ENCODE data around the gene ARHGAP15. TPM values are rescaled to one million over a fixed set of nuclear protein-coding genes. Genes with fewer than 3 reads are reported as not detected.
A peak's percentile ranks its signal among the peaks of the same experiment; 100 is the strongest.

ARHGAP15 gene
- total RNA-seq, 8 experiments from 2014 or later: 0.29 to 1.3 (median 0.51) TPM; not detected in 2

GRCh38 chr2:143550500-143550899, 421.3 kb downstream of the ARHGAP15 start:
- ATAC-seq (replicated peaks in 6 of 8): no peak
- in situ Hi-C loops (cut with MboI; ENCODE audit: low pct_unique_long_range_greater_than_20kb in 2 of 9, low sequenced_read_pairs in 9 of 9, unreplicated experiment in 9 of 9): no loop called here
- 58 to 100% (median 74%) methylated on average over 1 to 2 of the region's 2 CpGs for WGBS, 10 experiments
- Histone ChIP-seq H3K4me3 (no peak overlapping the region), H3K4me1 (replicated peaks in 1 of 2) (peaks cover 0 to 2% of the 10 kb centered on the region in 2 donors), H3K27ac (no peak overlapping the region)

- in situ Hi-C loops (cut with MboI; ENCODE audit: low pct_unique_long_range_greater_than_20kb in 2 of 9, low sequenced_read_pairs in 9 of 9, unreplicated experiment in 9 of 9): no loop called here
- Histone ChIP-seq H3K4me1 (replicated peaks in 1 of 2) (no peaks in the 10 kb centered on the region), H3K27ac (no peak overlapping the region), H3K4me3 (no peak overlapping the region)
- no peak for ATAC-seq (replicated peaks in 6 of 8)
- WGBS, 10 experiments: 38 to 89% (median 80%) methylated on average over 1 to 9 of the region's 9 CpGs; no CpG with 5 or more reads in 1 of the 10 experiments
These were observed 422.9 kb downstream of the ARHGAP15 start for GRCh38 chr2:143551971-143552650.

- Histone ChIP-seq H3K4me3 (no peak overlapping the region), H3K4me1 (replicated peaks in 1 of 2) (no peaks in the 10 kb centered on the region), H3K27ac (no peak overlapping the region)
- in situ Hi-C loops (cut with MboI; ENCODE audit: low pct_unique_long_range_greater_than_20kb in 2 of 9, low sequenced_read_pairs in 9 of 9, unreplicated experiment in 9 of 9): no loop called here
- WGBS, 10 experiments: 80 to 100% (median 93%) methylated on average over 1 to 3 of the region's 3 CpGs
- ATAC-seq (replicated peaks in 6 of 8): no peak
These were observed 424.0 kb downstream of the ARHGAP15 start for GRCh38 chr2:143553261-143553660.

GRCh38 chr2:143558665-143559064, 429.4 kb downstream of the ARHGAP15 start:
- in situ Hi-C loops (cut with MboI; ENCODE audit: low pct_unique_long_range_greater_than_20kb in 2 of 9, low sequenced_read_pairs in 9 of 9, unreplicated experiment in 9 of 9): no loop called here
- H3K27ac ChIP-seq: no peak overlapping the region
- WGBS, 10 experiments: 0 to 100% (median 82%) methylated on average over 1 of the region's 1 CpG; no CpG with 5 or more reads in 1 of the 10 experiments
- H3K4me3 ChIP-seq: no peak overlapping the region
- H3K4me1 ChIP-seq (replicated peaks in 1 of 2): no peaks in the 10 kb centered on the region
- peak in 2 of 8 experiments; percentile 30 to 40 for ATAC-seq (replicated peaks in 6 of 8)

- 0 to 100% (median 52%) methylated on average over 1 to 2 of the region's 2 CpGs; no CpG with 5 or more reads in 2 of the 10 experiments for WGBS, 10 experiments
- peak in 3 of 8 experiments; percentile 61 to 79 (median 68) for ATAC-seq (replicated peaks in 6 of 8)
- Histone ChIP-seq H3K27ac (no peak overlapping the region), H3K4me1 (replicated peaks in 1 of 2) (no peaks in the 10 kb centered on the region), H3K4me3 (no peak overlapping the region)
- in situ Hi-C loops (cut with MboI; ENCODE audit: low pct_unique_long_range_greater_than_20kb in 2 of 9, low sequenced_read_pairs in 9 of 9, unreplicated experiment in 9 of 9): no loop called here
These were observed 429.9 kb downstream of the ARHGAP15 start for GRCh38 chr2:143559147-143559546.

GRCh38 chr2:143560724-143561123, 431.5 kb downstream of the ARHGAP15 start:
- in situ Hi-C loops (cut with MboI; ENCODE audit: low pct_unique_long_range_greater_than_20kb in 2 of 9, low sequenced_read_pairs in 9 of 9, unreplicated experiment in 9 of 9): no loop called here
- H3K27ac ChIP-seq: no peak overlapping the region
- no peak overlapping the region for H3K4me3 ChIP-seq
- 80 to 100% (median 96%) methylated on average over 1 to 7 of the region's 7 CpGs; no CpG with 5 or more reads in 3 of the 10 experiments for WGBS, 10 experiments
- no peak for ATAC-seq (replicated peaks in 6 of 8)
- no peaks in the 10 kb centered on the region for H3K4me1 ChIP-seq (replicated peaks in 1 of 2)

- ATAC-seq (replicated peaks in 6 of 8): no peak
- H3K4me1 ChIP-seq (replicated peaks in 1 of 2): no peaks in the 10 kb centered on the region
- WGBS, 10 experiments: 76 to 100% (median 88%) methylated on average over 1 to 2 of the region's 2 CpGs; no CpG with 5 or more reads in 1 of the 10 experiments
- H3K27ac ChIP-seq: no peak overlapping the region
- H3K4me3 ChIP-seq: no peak overlapping the region
- in situ Hi-C loops (cut with MboI; ENCODE audit: low pct_unique_long_range_greater_than_20kb in 2 of 9, low sequenced_read_pairs in 9 of 9, unreplicated experiment in 9 of 9): no loop called here
These were observed 435.2 kb downstream of the ARHGAP15 start for GRCh38 chr2:143564419-143564818.

- in situ Hi-C loops (cut with MboI; ENCODE audit: low pct_unique_long_range_greater_than_20kb in 2 of 9, low sequenced_read_pairs in 9 of 9, unreplicated experiment in 9 of 9): no loop called here
- WGBS, 10 experiments: 80 to 100% (median 89%) methylated on average over 1 of the region's 1 CpG; no CpG with 5 or more reads in 5 of the 10 experiments
These were observed 442.5 kb downstream of the ARHGAP15 start for GRCh38 chr2:143571747-143572146.

GRCh38 chr2:143572421-143572820, 443.2 kb downstream of the ARHGAP15 start:
- no peaks in the 10 kb centered on the region for H3K4me1 ChIP-seq (replicated peaks in 1 of 2)
- in situ Hi-C loops (cut with MboI; ENCODE audit: low pct_unique_long_range_greater_than_20kb in 2 of 9, low sequenced_read_pairs in 9 of 9, unreplicated experiment in 9 of 9): no loop called here
- H3K4me3 ChIP-seq: no peak overlapping the region
- H3K27ac ChIP-seq: no peak overlapping the region
- ATAC-seq (replicated peaks in 6 of 8): no peak
- 74 to 100% (median 100%) methylated on average over 1 to 4 of the region's 4 CpGs for WGBS, 10 experiments

More at GRCh38 chr2:143571747-143572146, 442.5 kb downstream of the ARHGAP15 start:
- no peak overlapping the region for H3K27ac ChIP-seq
- no peak overlapping the region for H3K4me3 ChIP-seq
- H3K4me1 ChIP-seq (replicated peaks in 1 of 2): no peaks in the 10 kb centered on the region
- peak in 4 of 8 experiments; percentile 46 to 75 (median 62) for ATAC-seq (replicated peaks in 6 of 8)

GRCh38 chr2:143574069-143574468, 444.9 kb downstream of the ARHGAP15 start:
- WGBS, 10 experiments: 17 to 67% (median 50%) methylated on average over 1 of the region's 1 CpG; no CpG with 5 or more reads in 6 of the 10 experiments
- Histone ChIP-seq H3K4me1 (replicated peaks in 1 of 2) (no peaks in the 10 kb centered on the region), H3K27ac (no peak overlapping the region), H3K4me3 (no peak overlapping the region)
- in situ Hi-C loops (cut with MboI; ENCODE audit: low pct_unique_long_range_greater_than_20kb in 2 of 9, low sequenced_read_pairs in 9 of 9, unreplicated experiment in 9 of 9): no loop called here
- ATAC-seq (replicated peaks in 6 of 8): no peak

- in situ Hi-C loops (cut with MboI; ENCODE audit: low pct_unique_long_range_greater_than_20kb in 2 of 9, low sequenced_read_pairs in 9 of 9, unreplicated experiment in 9 of 9): loop anchor here in 1 of 9 experiments (25.0 kb wide), 1 partner anchor 237 kb away; no protein-coding TSS in a partner anchor
- WGBS, 10 experiments: 68 to 96% (median 84%) methylated on average over 1 to 3 of the region's 3 CpGs
- no peak overlapping the region for H3K4me3 ChIP-seq
- no peaks in the 10 kb centered on the region for H3K4me1 ChIP-seq (replicated peaks in 1 of 2)
- peak in 1 of 8 experiments; percentile 47 for ATAC-seq (replicated peaks in 6 of 8)
- no peak overlapping the region for H3K27ac ChIP-seq
These were observed 446.1 kb downstream of the ARHGAP15 start for GRCh38 chr2:143575340-143575739.

- no peak overlapping the region for H3K27ac ChIP-seq
- in situ Hi-C loops (cut with MboI; ENCODE audit: low pct_unique_long_range_greater_than_20kb in 2 of 9, low sequenced_read_pairs in 9 of 9, unreplicated experiment in 9 of 9): loop anchor here in 1 of 9 experiments (25.0 kb wide), 1 partner anchor 235 kb away; no protein-coding TSS in a partner anchor
- no peak overlapping the region for H3K4me3 ChIP-seq
- H3K4me1 ChIP-seq (replicated peaks in 1 of 2): no peaks in the 10 kb centered on the region
- no peak for ATAC-seq (replicated peaks in 6 of 8)
- 80 to 100% (median 97%) methylated on average over 1 to 2 of the region's 2 CpGs; no CpG with 5 or more reads in 4 of the 10 experiments for WGBS, 10 experiments
These were observed 448.3 kb downstream of the ARHGAP15 start for GRCh38 chr2:143577489-143577888.

GRCh38 chr2:143579456-143579855, 450.2 kb downstream of the ARHGAP15 start:
- in situ Hi-C loops (cut with MboI; ENCODE audit: low pct_unique_long_range_greater_than_20kb in 2 of 9, low sequenced_read_pairs in 9 of 9, unreplicated experiment in 9 of 9): loop anchor here in 1 of 9 experiments (25.0 kb wide), 1 partner anchor 233 kb away; no protein-coding TSS in a partner anchor
- ATAC-seq (replicated peaks in 6 of 8): no peak
- no peaks in the 10 kb centered on the region for H3K4me1 ChIP-seq (replicated peaks in 1 of 2)
- WGBS, 10 experiments: 38 to 100% (median 88%) methylated on average over 1 to 4 of the region's 4 CpGs; no CpG with 5 or more reads in 2 of the 10 experiments
- H3K4me3 ChIP-seq: no peak overlapping the region
- no peak overlapping the region for H3K27ac ChIP-seq

Measured in motor neuron (in vitro differentiated cells).